CD4-positive, alpha-beta T cell treated with Interleukin-21 for 1 hour (primary cell): Measurements from ENCODE around the gene IRS1.

Source experiments
- DNase-seq: peaks from one replicate; pipeline ENCODE4 v3.0.0-alpha.2; 2020

Gene IRS1

GRCh38 chr2:226788881-226789490 lies 10.6 kb downstream of the IRS1 start:
- DNase-seq: no peak

GRCh38 chr2:226788064-226788463 lies 11.6 kb downstream of the IRS1 start:
- no peak for DNase-seq

- no peak for DNase-seq
Measured at GRCh38 chr2:226783885-226784284, 15.7 kb downstream of the IRS1 start.

GRCh38 chr2:226782092-226782713 lies 17.4 kb downstream of the IRS1 start:
- no peak for DNase-seq

GRCh38 chr2:226780431-226780830 lies 19.2 kb downstream of the IRS1 start:
- DNase-seq: no peak

GRCh38 chr2:226777611-226778010 lies 22.0 kb downstream of the IRS1 start:
- no peak for DNase-seq

GRCh38 chr2:226776104-226776503 lies 23.5 kb downstream of the IRS1 start:
- no peak for DNase-seq

- no peak for DNase-seq
Measured at GRCh38 chr2:226775032-226775509, 24.5 kb downstream of the IRS1 start.

GRCh38 chr2:226773291-226773690 lies 26.3 kb downstream of the IRS1 start:
- no peak for DNase-seq

GRCh38 chr2:226772389-226773179 lies 27.0 kb downstream of the IRS1 start:
- DNase-seq: peak; percentile 45

GRCh38 chr2:226771067-226771466 lies 28.6 kb downstream of the IRS1 start:
- DNase-seq: no peak

- no peak for DNase-seq
Measured at GRCh38 chr2:226767056-226767813, 32.4 kb downstream of the IRS1 start.

GRCh38 chr2:226766352-226767055 lies 33.1 kb downstream of the IRS1 start:
- no peak for DNase-seq

GRCh38 chr2:226763320-226763719 lies 36.3 kb downstream of the IRS1 start:
- no peak for DNase-seq

- DNase-seq: no peak
Measured at GRCh38 chr2:226761195-226761583, 38.4 kb downstream of the IRS1 start.

- no peak for DNase-seq
Measured at GRCh38 chr2:226760412-226761194, 39.0 kb downstream of the IRS1 start.

- no peak for DNase-seq
Measured at GRCh38 chr2:226759768-226760167, 39.9 kb downstream of the IRS1 start.

GRCh38 chr2:226758921-226759640 lies 40.5 kb downstream of the IRS1 start:
- no peak for DNase-seq

GRCh38 chr2:226756131-226756530 lies 43.5 kb downstream of the IRS1 start:
- DNase-seq: no peak

- no peak for DNase-seq
Measured at GRCh38 chr2:226755631-226756030, 44.0 kb downstream of the IRS1 start.
